ENCODE measurements around the gene CNKSR1. TPM values are rescaled to one million over a fixed set of nuclear protein-coding genes. Genes with fewer than 3 reads are reported as not detected.

The CNKSR1 gene
- total RNA-seq, 1 experiment from 2014 or later: 18.0 TPM

- no peak for TF ChIP-seq MLX (CRISPR knock-in tag; IDR thresholded peaks at IDR 0.05)
- TF ChIP-seq ESRRA (CRISPR knock-in tag; IDR thresholded peaks at IDR 0.05; ENCODE audit: borderline replicate concordance): no peak
- no peak for TF ChIP-seq ZNF232 (CRISPR knock-in tag; IDR thresholded peaks at IDR 0.05)
- TF ChIP-seq ZMAT4 (CRISPR knock-in tag; IDR thresholded peaks at IDR 0.05): no peak
Observed at GRCh38 chr1:26234644-26235370, 57.5 kb downstream of the CNKSR1 start (continued).

GRCh38 chr1:26237230-26237966 is 60.1 kb downstream of the CNKSR1 start:
- no peak overlapping the region for H3K4me3 Mint-ChIP-seq
- peaks cover 37% of the 10 kb centered on the region for H3K36me3 Mint-ChIP-seq
- peaks cover 3% of the 10 kb centered on the region for H3K27me3 Mint-ChIP-seq (ENCODE audit: low read depth)
- H3K27ac Mint-ChIP-seq: peak overlapping the region; percentile 34; the same call in 1 of the 2 replicates
- CTCF ChIA-PET: interaction anchor here (1.1 to 1.7 kb wide), 4 partner anchors 35 to 92 kb away, joined by 3 to 6 read pairs (median 5); partner anchors contain the start of gene ZNF593
- POLR2A ChIA-PET: no interaction called here
- TF ChIP-seq ZNF416 (CRISPR knock-in tag; IDR thresholded peaks at IDR 0.05) (no peak), SMAD3 (CRISPR knock-in tag; IDR thresholded peaks at IDR 0.05; ENCODE audit: borderline replicate concordance) (no peak), ARID4B (CRISPR knock-in tag; IDR thresholded peaks at IDR 0.05; ENCODE audit: borderline replicate concordance) (no peak), ESRRA (CRISPR knock-in tag; IDR thresholded peaks at IDR 0.05; ENCODE audit: borderline replicate concordance) (no peak), HMGA2 (CRISPR knock-in tag; IDR thresholded peaks at IDR 0.05) (no peak), ZNF281 (CRISPR knock-in tag; IDR thresholded peaks at IDR 0.05) (no peak), JUN (CRISPR knock-in tag; IDR thresholded peaks at IDR 0.05) (no peak), ZNF671 (CRISPR knock-in tag; IDR thresholded peaks at IDR 0.05) (no peak), NFATC4 (CRISPR knock-in tag; IDR thresholded peaks at IDR 0.05) (no peak)
- peaks cover 25% of the 10 kb centered on the region for H3K4me1 Mint-ChIP-seq
- peaks cover 6% of the 10 kb centered on the region; the same call in 1 of the 2 replicates for H3K9me3 Mint-ChIP-seq
- no peak for DNase-seq (ENCODE audit: low spot score)
- no peak for ATAC-seq

Other genes with a start within 250 kb of the CNKSR1 start
- gene PAFAH2, start 179.4 kb upstream of the CNKSR1 start, total RNA-seq (2021): 9.4 to 11.8 TPM (median 11.5 TPM) in 3 replicates
- gene EXTL1, start 155.7 kb upstream of the CNKSR1 start, total RNA-seq (2021): 1.3 to 2.1 TPM (median 1.9 TPM) in 3 replicates
- gene SLC30A2, start 131.4 kb upstream of the CNKSR1 start, total RNA-seq (2021): 0.15 to 0.41 TPM (median 0.41 TPM) in 3 replicates
- gene TRIM63, start 109.9 kb upstream of the CNKSR1 start, total RNA-seq (2021): not detected in 3 replicates
- 4.0 to 5.5 TPM (median 4.3 TPM) in 3 replicates for gene PDIK1L, start 65.7 kb upstream of the CNKSR1 start, total RNA-seq (2021)
- gene FAM110D, start 18.4 kb upstream of the CNKSR1 start, total RNA-seq (2021): 0.37 to 0.55 TPM (median 0.53 TPM) in 3 replicates
- gene C1orf232, start 8.5 kb upstream of the CNKSR1 start, total RNA-seq (2021): not detected in 3 replicates
- gene ZNF593, start 7.6 kb upstream of the CNKSR1 start, total RNA-seq (2021): 39.6 to 49.1 TPM (median 43.3 TPM) in 3 replicates
- not detected in 3 replicates for gene ZNF593OS, start 5.7 kb upstream of the CNKSR1 start, total RNA-seq (2021)
- gene CATSPER4, start 13.1 kb downstream of the CNKSR1 start, total RNA-seq (2021): 0.35 to 0.85 TPM (median 0.55 TPM) in 3 replicates
- gene CEP85, start 56.7 kb downstream of the CNKSR1 start, total RNA-seq (2021): 32.0 to 40.8 TPM (median 35.3 TPM) in 3 replicates
- 70.8 to 92.9 TPM (median 92.3 TPM) in 3 replicates for gene SH3BGRL3, start 102.6 kb downstream of the CNKSR1 start, total RNA-seq (2021)
- 12.4 to 14.1 TPM (median 14.1 TPM) in 3 replicates for gene UBXN11, start 129.1 kb downstream of the CNKSR1 start, total RNA-seq (2021)
- gene CD52, start 140.5 kb downstream of the CNKSR1 start, total RNA-seq (2021): 2.8 to 3.7 TPM (median 3.4 TPM) in 3 replicates
- 14.4 to 21.1 TPM (median 17.8 TPM) in 3 replicates for gene CRYBG2, start 176.6 kb downstream of the CNKSR1 start, total RNA-seq (2021)
- gene ZNF683, start 195.3 kb downstream of the CNKSR1 start, total RNA-seq (2021): not detected in 3 replicates
- 1,150 to 1,251 TPM (median 1,185 TPM) in 3 replicates for gene LIN28A, start 233.3 kb downstream of the CNKSR1 start, total RNA-seq (2021)